Measurements from ENCODE around the gene CSTB.

DNA sequence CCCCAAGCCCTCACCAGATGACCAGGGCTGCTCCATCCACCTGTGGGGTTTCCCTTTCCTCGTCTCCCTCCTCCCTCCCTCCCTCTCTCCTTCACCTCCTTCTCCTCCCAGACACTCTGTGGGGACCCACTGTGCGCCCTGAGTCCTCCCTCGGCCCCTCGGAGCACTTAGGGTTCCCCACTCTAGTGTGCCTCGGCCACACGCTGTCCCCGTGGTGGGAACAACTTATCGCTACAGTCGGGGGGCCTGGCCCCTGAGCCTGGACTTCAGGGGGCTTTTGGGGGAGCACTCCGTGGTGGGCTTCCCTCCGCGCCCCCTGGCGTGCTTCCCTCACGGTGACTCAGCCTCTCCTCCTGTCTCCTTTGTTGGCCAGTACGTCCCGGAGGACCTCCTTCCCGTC is 27.5 kb downstream of the CSTB start:
- TF ChIP-seq EP300 (IDR thresholded peaks at IDR 0.05) (no peak), POLR2A (IDR thresholded peaks at IDR 0.05) (no peak), POLR2AphosphoS5 (IDR thresholded peaks at IDR 0.05) (no peak)
- TF ChIP-seq, protein P1, sequence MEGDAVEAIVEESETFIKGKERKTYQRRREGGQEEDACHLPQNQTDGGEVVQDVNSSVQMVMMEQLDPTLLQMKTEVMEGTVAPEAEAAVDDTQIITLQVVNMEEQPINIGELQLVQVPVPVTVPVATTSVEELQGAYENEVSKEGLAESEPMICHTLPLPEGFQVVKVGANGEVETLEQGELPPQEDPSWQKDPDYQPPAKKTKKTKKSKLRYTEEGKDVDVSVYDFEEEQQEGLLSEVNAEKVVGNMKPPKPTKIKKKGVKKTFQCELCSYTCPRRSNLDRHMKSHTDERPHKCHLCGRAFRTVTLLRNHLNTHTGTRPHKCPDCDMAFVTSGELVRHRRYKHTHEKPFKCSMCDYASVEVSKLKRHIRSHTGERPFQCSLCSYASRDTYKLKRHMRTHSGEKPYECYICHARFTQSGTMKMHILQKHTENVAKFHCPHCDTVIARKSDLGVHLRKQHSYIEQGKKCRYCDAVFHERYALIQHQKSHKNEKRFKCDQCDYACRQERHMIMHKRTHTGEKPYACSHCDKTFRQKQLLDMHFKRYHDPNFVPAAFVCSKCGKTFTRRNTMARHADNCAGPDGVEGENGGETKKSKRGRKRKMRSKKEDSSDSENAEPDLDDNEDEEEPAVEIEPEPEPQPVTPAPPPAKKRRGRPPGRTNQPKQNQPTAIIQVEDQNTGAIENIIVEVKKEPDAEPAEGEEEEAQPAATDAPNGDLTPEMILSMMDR (IDR thresholded peaks at IDR 0.05), result no peak
